Left lung (tissue), 10 donors: ENCODE results near the gene OGA. TPM values are rescaled to one million over a fixed set of nuclear protein-coding genes. Genes with fewer than 3 reads are reported as not detected.

Experiments used
- ATAC-seq: fragments of 200-7000 bp; cut with Tn5 transposase; one replicate; pipeline ENCODE4 v1.9.1; 2020; ENCODE audit warnings: moderate library complexity
- DNase-seq, 4 donors: peaks; one replicate each; pipeline ENCODE4 v3.0.0-alpha.2; 2013 to 2020
- H3K27ac ChIP-seq, 2 donors: fragments of 200-600 bp; sonication (generic) in 1 of 2; one replicate each; pipeline versions ENCODE4 v1.5.0 to v1.8.0; 2020 to 2021
- H3K27me3 ChIP-seq, 2 donors: fragments of 200-600 bp; sonication (generic) in 1 of 2; one replicate each; pipeline versions ENCODE4 v1.5.0 to v1.8.0; 2020 to 2021
- H3K36me3 ChIP-seq, 2 donors: fragments of 200-600 bp; sonication (generic) in 1 of 2; one replicate each; pipeline versions ENCODE4 v1.5.0 to v1.8.0; 2020 to 2021
- H3K4me1 ChIP-seq, 2 donors: fragments of 200-600 bp; one replicate each; pipeline ENCODE4 v1.8.0; 2021
- H3K4me3 ChIP-seq, 2 donors: fragments of 200-600 bp; sonication (generic) in 1 of 2; one replicate each; pipeline versions ENCODE4 v1.5.0 to v1.8.0; 2020 to 2021; ENCODE audit warnings: mild to moderate bottlenecking in 1 of 2
- H3K9me3 ChIP-seq, 2 donors: fragments of 200-600 bp; sonication (generic) in 1 of 2; one replicate each; pipeline versions ENCODE4 v1.5.0 to v1.8.0; 2020 to 2021
- intact Hi-C, 2 donors: fragments of 100-400 bp; cut with DNase I; formaldehyde crosslinking; loops; one replicate each; pipeline versions ENCODE4 v1.11.2 to v1.14.2; 2022
- polyA plus RNA-seq, 6 donors: library from polyadenylated mRNA; unstranded; fragments of 120-200 nt; gene quantifications; one replicate each; pipeline ENCODE4 v1.2.1, GENCODE V29; 2013; ENCODE audit not compliant: insufficient read length in 6 of 6
- total RNA-seq, 2 donors: library from RNA; stranded (reverse); fragmentation: NEBNext Ultra II Directional; extraction: Animal tissue kit (Norgen Biotek cat#: 25700); gene quantifications; one replicate each; pipeline ENCODE4 v1.2.1, GENCODE V29; 2021
- TF ChIP-seq, protein P1 (sequence below), 2 donors: fragments of 200-600 bp; sonication (generic) in 1 of 2; IDR thresholded peaks; one replicate each; pipeline versions ENCODE4 v1.5.0 to v1.8.0; 2021; ENCODE audit warnings: antibody characterized with exemption in 2 of 2
- donor health status: DM: no; HTN: yes; CAD: no.
- donor health status: DM: no; HTN: no; CAD: no.

OGA gene
- total and polyA plus RNA-seq, 8 donors: 72.6 to 288 (median 232) TPM

GRCh38 chr10:101761226-101761625 lies 57.0 kb downstream of the OGA start:
- H3K27me3 ChIP-seq: peaks cover 0 to 29% of the 10 kb centered on the region in 2 donors
- no peak for ATAC-seq

GRCh38 chr10:101760510-101760909 lies 57.7 kb downstream of the OGA start:
- DNase-seq (no peak), ATAC-seq (no peak)
- Histone ChIP-seq H3K4me1 (no peaks in the 10 kb centered on the region), H3K36me3 (no peaks in the 10 kb centered on the region), H3K4me3 (no peak overlapping the region), H3K27me3 (peaks cover 0 to 25% of the 10 kb centered on the region in 2 donors), H3K9me3 (no peaks in the 10 kb centered on the region), H3K27ac (no peak overlapping the region)
- TF ChIP-seq, protein P1, sequence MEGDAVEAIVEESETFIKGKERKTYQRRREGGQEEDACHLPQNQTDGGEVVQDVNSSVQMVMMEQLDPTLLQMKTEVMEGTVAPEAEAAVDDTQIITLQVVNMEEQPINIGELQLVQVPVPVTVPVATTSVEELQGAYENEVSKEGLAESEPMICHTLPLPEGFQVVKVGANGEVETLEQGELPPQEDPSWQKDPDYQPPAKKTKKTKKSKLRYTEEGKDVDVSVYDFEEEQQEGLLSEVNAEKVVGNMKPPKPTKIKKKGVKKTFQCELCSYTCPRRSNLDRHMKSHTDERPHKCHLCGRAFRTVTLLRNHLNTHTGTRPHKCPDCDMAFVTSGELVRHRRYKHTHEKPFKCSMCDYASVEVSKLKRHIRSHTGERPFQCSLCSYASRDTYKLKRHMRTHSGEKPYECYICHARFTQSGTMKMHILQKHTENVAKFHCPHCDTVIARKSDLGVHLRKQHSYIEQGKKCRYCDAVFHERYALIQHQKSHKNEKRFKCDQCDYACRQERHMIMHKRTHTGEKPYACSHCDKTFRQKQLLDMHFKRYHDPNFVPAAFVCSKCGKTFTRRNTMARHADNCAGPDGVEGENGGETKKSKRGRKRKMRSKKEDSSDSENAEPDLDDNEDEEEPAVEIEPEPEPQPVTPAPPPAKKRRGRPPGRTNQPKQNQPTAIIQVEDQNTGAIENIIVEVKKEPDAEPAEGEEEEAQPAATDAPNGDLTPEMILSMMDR (IDR thresholded peaks at IDR 0.05): no peak
- intact Hi-C loops: no loop called here

More at GRCh38 chr10:101761226-101761625, 57.0 kb downstream of the OGA start:
- TF ChIP-seq, protein P1 (IDR thresholded peaks at IDR 0.05): no peak
- Histone ChIP-seq H3K27ac (no peak overlapping the region), H3K4me3 (no peak overlapping the region), H3K9me3 (no peaks in the 10 kb centered on the region), H3K36me3 (no peaks in the 10 kb centered on the region), H3K4me1 (no peaks in the 10 kb centered on the region)
- intact Hi-C loops: no loop called here
- DNase-seq: no peak

- Histone ChIP-seq H3K4me3 (no peak overlapping the region), H3K27ac (no peak overlapping the region), H3K9me3 (no peaks in the 10 kb centered on the region), H3K36me3 (no peaks in the 10 kb centered on the region), H3K27me3 (peaks cover 0 to 22% of the 10 kb centered on the region in 2 donors), H3K4me1 (no peaks in the 10 kb centered on the region)
- DNase-seq (no peak), ATAC-seq (no peak)
- intact Hi-C loops: no loop called here
- TF ChIP-seq, protein P1 (IDR thresholded peaks at IDR 0.05): no peak
Measured at GRCh38 chr10:101759309-101760247, 58.7 kb downstream of the OGA start.

DNA sequence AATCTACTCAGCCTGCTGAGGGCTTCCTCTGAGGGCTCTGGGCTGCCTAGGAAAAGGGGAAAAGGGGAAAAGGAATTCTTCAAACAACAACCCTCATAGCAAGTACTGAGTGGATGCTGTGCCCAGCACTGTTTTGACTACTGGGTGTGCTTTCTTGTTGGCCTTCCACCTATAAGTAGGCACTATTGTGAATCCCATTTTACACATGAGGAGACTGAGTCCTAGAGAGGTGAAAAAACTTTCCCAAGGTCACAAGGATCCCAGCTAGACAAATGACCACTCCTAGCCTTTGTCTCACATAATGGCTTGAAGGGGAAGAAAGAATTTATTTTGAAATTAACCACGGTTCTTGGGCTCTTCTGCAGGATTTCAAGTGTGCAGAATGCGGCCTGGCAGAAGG lies 59.4 kb downstream of the OGA start:
- intact Hi-C loops: no loop called here
- peaks cover 0 to 21% of the 10 kb centered on the region in 2 donors for H3K27me3 ChIP-seq
- no peak overlapping the region for H3K27ac ChIP-seq
- no peaks in the 10 kb centered on the region for H3K9me3 ChIP-seq
- H3K4me1 ChIP-seq: no peaks in the 10 kb centered on the region
- no peak overlapping the region for H3K4me3 ChIP-seq
- no peaks in the 10 kb centered on the region for H3K36me3 ChIP-seq
- no peak for ATAC-seq
- no peak for DNase-seq
- TF ChIP-seq, protein P1 (IDR thresholded peaks at IDR 0.05): no peak

- Histone ChIP-seq H3K4me3 (no peak overlapping the region), H3K27me3 (peaks cover 0 to 25% of the 10 kb centered on the region in 2 donors), H3K27ac (no peak overlapping the region), H3K9me3 (no peaks in the 10 kb centered on the region), H3K4me1 (no peaks in the 10 kb centered on the region), H3K36me3 (no peaks in the 10 kb centered on the region)
- ATAC-seq (no peak), DNase-seq (no peak)
- intact Hi-C loops: no loop called here
- TF ChIP-seq, protein P1 (IDR thresholded peaks at IDR 0.05): no peak
Measured at GRCh38 chr10:101752241-101752640, 66.0 kb downstream of the OGA start.
